Keratinocyte (primary cell): Measurements from ENCODE around the gene HEPN1.

ENCODE experiments used
- CTCF ChIP-seq, 3 experiments: IDR thresholded peaks in 1 of 3; conservative IDR thresholded peaks in 1 of 3; optimal IDR thresholded peaks in 1 of 3; 2 replicates in 2 of 3; 3 replicates in 1 of 3; pipeline versions ENCODE3 to v1.5.1; 2011; ENCODE audit warnings: low read length in 3 of 3, mild to moderate bottlenecking in 3 of 3, moderate library complexity in 2 of 3, control low read depth in 1 of 3, inconsistent platforms in 1 of 3; ENCODE audit not compliant: insufficient read depth in 2 of 3; ENCODE audit errors: extremely low read depth in 1 of 3
- EZH2 ChIP-seq: IDR thresholded peaks from one replicate; pipeline ENCODE4 v1.6.1; 2012; ENCODE audit warnings: inconsistent platforms, mild to moderate bottlenecking, low read length, moderate library complexity

- TF ChIP-seq CTCF (optimal IDR thresholded peaks at IDR 0.05 in 1 of 3, IDR thresholded peaks at IDR 0.05 in 1 of 3, conservative IDR thresholded peaks at IDR 0.05 in 1 of 3; ENCODE audit: extremely low read depth in 1 of 3, insufficient read depth in 2 of 3, low read length in 3 of 3) (no peak), EZH2 (no peak)
Observed at GRCh38 chr11:124882339-124883071, 36.5 kb upstream of the HEPN1 start.
